Activated CD4-positive, alpha-beta T cell treated with anti-CD3 and anti-CD28 coated beads for 4 hours (primary cell): ENCODE results near the gene SEC61B.
A peak's percentile ranks its signal among the peaks of the same experiment; 100 is the strongest.
"Not testable (repeated sequence)": the region's sequence is repeated elsewhere in the genome, so short reads cannot be mapped to it uniquely, and the experiment has no call there.

Source experiments
- DNase-seq, 2 donors: peaks; one replicate each; pipeline ENCODE4 v3.0.0-alpha.2; 2020

SEC61B gene

GRCh38 chr9:99192786-99193465 lies 29.2 kb upstream of the SEC61B start:
- no peak for DNase-seq

- no peak for DNase-seq
Measured at GRCh38 chr9:99193466-99193821, 28.6 kb upstream of the SEC61B start.

DNA sequence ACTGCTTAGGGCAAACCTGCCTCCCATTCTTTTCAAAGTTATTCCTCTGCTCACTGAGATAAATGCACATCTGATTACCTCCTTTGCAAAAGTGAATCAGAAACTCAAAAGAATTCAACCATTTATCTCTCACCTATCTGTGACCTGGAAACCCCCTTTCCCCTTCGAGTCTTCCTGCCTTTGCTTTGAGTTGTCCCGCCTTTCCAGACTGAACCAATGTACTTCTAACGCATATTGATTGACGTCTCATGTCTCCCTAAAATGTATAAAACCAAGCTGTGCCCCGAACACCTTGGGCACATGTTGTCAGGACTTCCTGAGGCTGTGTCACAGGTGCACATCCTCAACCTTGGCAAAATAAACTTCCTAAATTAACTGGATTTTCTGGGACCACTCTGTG lies 25.6 kb upstream of the SEC61B start:
- not testable (repeated sequence) for DNase-seq

GRCh38 chr9:99197124-99197630 lies 24.9 kb upstream of the SEC61B start:
- DNase-seq = no peak

DNA sequence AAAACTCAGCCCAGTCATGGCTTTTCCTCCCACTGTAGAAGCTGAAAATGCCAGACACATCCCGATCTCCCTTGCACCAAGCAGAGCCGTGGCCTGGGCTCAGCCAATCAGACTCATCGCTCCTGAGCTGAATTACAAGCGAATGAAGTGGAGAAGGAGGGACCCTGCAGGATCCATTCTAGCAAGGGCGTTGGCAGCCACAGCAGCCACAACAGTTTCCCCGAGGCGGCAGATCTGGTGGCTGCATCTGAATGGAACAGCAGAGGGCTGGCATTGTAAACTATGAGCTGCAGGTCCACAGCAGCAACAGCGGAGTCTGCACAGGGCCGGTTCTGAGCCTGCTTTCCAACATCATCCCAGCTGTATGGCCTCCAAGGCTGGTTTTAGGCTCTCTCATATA lies 24.1 kb upstream of the SEC61B start:
- DNase-seq = no peak

DNA sequence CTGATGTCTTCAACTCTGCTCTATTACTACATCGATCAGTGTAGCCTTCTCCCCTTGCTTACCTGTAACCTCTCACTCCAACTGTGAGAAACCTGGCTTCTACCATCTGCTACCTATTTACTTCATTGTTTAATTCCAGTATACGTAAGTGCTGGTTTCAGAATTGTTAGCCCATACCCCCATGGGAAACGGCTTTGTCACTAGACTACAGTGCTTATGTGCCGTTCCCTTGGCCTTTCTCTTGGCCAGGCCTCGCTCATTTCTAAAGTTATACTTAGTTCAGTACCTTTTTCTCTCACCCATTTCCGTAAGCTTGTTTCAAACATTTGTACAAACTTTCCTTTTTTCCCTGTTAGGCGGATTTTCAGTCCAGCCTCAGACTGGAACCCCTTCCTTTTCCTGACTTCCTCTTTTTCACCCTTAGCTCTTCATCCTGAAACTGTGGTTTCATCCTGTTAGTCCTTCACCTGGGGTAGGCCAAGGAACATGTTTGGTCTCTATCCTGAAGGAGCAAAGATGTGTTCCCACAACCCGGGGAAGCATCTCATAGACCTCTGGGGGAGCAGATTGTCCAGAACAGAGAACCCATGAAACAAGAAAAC lies 22.0 kb upstream of the SEC61B start:
- no peak for DNase-seq

DNA sequence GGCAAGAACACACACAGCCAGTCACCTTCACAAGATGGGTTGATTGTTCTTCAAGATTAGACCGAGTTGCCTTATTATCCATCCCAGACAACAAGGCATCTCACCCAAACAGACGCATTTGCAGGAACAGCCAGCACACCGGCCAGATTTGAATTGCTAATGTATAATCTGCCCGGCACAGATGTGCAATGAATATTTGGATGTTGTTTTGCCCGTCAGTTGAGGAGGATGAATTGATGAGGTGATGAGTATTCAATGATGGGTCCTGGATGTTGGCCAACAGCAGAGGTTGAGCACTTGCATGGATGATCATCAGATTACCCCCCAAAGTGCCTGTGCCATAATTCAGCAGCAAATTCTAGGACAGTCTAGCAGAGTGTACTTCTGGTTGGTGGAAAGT lies 20.5 kb upstream of the SEC61B start:
- no peak for DNase-seq

DNA sequence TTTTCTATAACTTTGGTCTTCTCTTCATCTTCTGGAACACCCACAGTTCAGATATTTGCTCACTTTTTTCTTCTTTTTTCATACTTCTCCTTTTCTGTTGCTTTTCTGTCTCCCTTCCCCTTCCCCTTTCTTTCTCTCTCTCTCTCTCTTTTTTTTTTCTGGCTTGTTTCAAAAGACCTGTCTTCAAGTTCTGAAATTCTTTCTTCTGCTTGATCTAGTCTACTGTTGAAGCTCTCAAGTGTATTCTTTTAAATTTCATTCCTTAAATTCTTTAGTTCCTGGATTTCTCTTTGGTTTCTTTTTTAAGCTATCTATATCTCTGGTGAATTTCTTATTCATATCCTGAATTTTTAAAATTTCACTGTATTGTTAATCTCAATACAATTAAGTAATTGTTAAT lies 11.5 kb upstream of the SEC61B start:
- no peak for DNase-seq

GRCh38 chr9:99211746-99212145 lies 10.3 kb upstream of the SEC61B start:
- DNase-seq = no peak

DNA sequence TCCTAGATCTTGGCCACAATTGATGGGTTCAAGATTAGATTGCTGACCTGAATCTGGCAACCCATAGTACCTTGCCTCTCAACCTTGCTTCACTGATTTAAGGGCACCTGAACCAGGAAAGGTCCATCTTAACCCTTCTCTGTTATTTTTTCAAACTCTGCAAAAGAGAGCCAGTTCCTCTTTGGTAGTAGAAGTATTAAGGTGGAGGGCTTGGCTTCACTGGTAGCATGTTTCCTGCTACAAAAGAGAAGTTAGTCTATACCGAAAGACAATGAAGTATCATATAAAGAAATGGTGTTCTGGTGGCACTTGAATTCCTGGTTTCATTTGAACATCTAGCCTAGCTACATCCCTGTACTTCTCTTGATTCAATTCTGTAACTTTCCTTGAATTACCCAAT lies 8.9 kb upstream of the SEC61B start:
- no peak for DNase-seq

GRCh38 chr9:99216073-99216472 lies 6.0 kb upstream of the SEC61B start:
- DNase-seq = no peak

DNA sequence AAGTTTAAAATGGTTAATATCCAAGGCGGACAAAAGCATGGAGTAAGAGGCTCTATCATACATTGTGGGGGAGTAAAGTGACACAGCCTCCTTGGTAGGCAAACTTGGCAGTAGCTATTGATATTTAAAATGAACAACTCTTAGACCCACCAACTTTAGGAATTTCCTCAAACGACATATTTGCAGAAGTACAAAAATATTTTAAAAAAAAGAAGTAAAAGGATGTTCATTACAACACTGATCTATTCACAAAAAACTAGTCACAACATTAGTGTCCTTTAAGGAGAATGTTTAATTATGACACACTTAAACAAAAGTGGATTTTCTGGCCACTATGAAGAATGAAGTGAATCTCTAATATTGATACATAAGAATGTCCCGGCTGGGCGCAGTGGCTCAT lies 2.1 kb upstream of the SEC61B start:
- DNase-seq = no peak

GRCh38 chr9:99221266-99221620 lies 839 bp upstream of the SEC61B start:
- DNase-seq = no peak

DNA sequence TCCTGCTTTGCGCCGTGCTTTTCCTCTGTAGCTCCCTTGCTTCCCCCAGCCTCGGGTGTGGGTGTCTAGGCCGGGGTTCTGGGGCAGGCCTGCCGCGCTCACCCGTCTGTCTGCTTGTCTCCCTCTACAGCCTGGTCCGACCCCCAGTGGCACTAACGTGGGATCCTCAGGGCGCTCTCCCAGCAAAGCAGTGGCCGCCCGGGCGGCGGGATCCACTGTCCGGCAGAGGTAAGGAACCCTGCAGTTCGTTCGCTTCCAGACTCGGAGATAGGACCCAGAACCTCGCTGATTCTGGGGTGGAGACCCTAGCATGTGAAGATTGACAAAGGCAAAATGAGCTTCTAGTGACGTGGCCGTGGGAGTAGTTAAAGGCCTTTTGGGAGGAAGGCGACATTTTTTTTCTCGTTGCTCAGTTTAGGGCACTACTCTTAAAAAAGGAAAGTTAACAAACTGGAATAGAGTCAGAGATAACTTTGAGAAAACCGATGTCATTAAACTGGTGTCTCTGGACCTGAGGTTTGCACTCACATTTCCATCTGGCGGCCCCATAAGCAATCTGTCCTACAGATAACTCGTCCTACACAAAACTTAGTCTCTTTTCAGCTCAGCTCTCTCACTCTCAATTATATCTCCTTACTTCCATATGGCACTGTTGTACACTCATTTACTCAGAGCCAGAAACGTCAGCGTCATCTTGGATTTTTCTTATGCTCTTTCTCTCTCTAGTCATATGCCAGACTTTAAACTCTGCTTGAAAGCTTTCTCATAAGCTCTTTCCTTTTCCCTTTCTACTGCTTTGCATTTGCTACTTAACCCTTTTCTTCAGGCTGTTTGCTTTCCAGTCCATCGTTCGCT lies 561 bp downstream of the SEC61B start:
- no peak for DNase-seq

DNA sequence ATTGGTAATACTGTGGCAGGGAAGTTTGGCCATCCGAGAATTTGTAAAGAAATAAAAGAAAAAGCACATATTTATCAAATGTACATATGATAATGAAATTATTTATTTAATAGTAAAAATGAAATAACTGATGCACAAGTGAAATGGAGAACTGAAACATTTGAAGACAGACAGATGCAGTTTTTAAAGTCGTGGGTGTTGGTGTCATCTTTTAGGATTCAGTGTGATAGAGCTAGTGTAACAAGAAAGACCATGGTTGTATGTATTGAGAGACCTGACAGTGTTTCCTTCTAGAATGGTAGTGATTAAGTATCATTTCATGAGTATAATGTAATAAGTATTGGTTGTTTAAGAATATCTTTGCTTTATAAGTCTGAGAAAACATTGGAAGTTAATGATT lies 2.4 kb downstream of the SEC61B start:
- DNase-seq = no peak

- DNase-seq = no peak
Measured at GRCh38 chr9:99226054-99226453, 4.0 kb downstream of the SEC61B start.

DNA sequence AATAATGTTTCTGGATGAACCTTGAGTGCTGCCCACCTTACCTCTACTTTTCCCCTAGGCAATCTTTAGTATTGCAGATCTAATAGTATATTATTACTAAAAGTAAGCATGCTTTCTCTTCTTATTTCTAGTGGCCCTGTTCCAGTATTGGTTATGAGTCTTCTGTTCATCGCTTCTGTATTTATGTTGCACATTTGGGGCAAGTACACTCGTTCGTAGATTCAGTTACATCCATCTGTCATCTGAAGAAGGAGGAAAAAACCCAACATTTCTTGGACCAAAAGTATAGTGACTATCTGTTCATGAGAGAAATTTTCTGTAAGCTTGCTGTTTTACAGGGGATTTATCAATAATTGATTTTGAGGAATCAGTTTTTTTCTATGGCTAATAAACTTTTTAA lies 8.1 kb downstream of the SEC61B start:
- DNase-seq = no peak

- peak; percentile 7 to 16 for DNase-seq
Measured at GRCh38 chr9:99231711-99232110, 9.6 kb downstream of the SEC61B start.

- DNase-seq = no peak
Measured at GRCh38 chr9:99234618-99235017, 12.5 kb downstream of the SEC61B start.

DNA sequence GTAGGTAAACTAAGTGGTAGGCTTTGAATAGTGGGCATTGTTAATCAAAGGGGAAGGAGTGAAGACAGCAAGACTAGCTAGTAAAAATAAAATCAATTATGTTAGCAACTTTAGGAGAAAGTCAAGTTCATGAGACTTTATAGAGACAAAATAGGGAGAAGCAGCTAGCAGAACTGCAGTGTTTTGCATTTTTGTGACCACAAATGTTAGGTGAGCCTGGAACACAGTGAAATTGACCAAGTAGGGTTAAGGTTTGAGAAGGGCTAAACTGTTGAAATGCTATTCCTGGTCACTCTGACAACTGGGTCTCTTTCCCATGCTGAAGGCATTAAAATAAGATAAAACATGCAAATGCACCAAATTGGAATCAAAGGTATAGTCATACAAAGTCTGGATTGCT lies 13.0 kb downstream of the SEC61B start:
- DNase-seq = no peak

- DNase-seq = no peak
Measured at GRCh38 chr9:99235926-99236634, 14.0 kb downstream of the SEC61B start.

GRCh38 chr9:99237356-99237755 lies 15.3 kb downstream of the SEC61B start:
- DNase-seq = no peak

- DNase-seq = not testable (repeated sequence)
Measured at GRCh38 chr9:99237849-99238248, 15.8 kb downstream of the SEC61B start.
